ENCODE measurements around the gene MINK1. TPM values are rescaled to one million over a fixed set of nuclear protein-coding genes. Genes with fewer than 3 reads are reported as not detected.

The MINK1 gene
- total RNA-seq, 2 donors from 2014 or later = 188 to 263 TPM

DNA sequence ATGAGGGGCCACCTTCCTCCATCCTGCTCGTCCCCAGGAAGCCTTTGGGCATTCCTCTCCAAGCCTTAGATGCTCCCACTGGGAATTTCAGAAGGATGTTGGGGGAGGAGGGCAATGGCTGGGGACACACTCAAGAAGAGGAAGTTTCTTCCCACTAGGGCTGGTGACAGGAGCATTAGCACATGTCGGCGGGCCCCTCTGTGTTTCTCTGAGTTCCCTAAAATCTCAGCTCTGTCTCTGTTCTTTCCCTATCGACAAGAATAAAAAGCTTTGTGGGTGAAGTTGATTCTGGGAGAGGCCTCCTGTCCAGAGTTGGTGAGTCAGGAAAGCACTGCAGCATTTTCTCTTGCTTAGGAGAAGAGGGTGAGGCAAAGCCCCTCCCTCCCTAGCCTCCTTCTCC is 46.5 kb downstream of the MINK1 start:
- Mint-ChIP-seq H3K36me3 (ENCODE audit: low read depth) (peaks cover 3% of the 10 kb centered on the region), H3K4me3 (no peak overlapping the region), H3K27ac (peak overlapping the region; percentile 67), H3K27me3 (no peaks in the 10 kb centered on the region), H3K4me1 (peaks cover 4% of the 10 kb centered on the region)
- H3K9me3 ChIP-seq (ENCODE audit: control insufficient read depth, low read length, poor library complexity, severe bottlenecking) = no peaks in the 10 kb centered on the region
- ATAC-seq = no peak
- no peak for DNase-seq

DNA sequence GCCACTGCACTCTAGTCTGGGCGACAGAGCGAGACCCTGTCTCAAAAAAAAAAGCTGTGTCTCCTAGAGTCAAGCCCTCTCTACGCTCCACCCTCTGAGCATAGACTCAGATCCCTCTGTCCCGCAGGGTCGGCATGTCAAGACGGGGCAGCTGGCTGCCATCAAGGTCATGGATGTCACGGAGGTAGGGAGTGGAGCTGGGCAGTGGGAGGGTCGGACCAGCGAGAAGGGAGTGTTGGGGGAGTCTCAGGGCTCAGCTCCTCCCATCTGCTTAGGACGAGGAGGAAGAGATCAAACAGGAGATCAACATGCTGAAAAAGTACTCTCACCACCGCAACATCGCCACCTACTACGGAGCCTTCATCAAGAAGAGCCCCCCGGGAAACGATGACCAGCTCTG is 47.7 kb downstream of the MINK1 start:
- peaks cover 3% of the 10 kb centered on the region for H3K36me3 Mint-ChIP-seq (ENCODE audit: low read depth)
- H3K27ac Mint-ChIP-seq = no peak overlapping the region
- no peak for DNase-seq

DNA sequence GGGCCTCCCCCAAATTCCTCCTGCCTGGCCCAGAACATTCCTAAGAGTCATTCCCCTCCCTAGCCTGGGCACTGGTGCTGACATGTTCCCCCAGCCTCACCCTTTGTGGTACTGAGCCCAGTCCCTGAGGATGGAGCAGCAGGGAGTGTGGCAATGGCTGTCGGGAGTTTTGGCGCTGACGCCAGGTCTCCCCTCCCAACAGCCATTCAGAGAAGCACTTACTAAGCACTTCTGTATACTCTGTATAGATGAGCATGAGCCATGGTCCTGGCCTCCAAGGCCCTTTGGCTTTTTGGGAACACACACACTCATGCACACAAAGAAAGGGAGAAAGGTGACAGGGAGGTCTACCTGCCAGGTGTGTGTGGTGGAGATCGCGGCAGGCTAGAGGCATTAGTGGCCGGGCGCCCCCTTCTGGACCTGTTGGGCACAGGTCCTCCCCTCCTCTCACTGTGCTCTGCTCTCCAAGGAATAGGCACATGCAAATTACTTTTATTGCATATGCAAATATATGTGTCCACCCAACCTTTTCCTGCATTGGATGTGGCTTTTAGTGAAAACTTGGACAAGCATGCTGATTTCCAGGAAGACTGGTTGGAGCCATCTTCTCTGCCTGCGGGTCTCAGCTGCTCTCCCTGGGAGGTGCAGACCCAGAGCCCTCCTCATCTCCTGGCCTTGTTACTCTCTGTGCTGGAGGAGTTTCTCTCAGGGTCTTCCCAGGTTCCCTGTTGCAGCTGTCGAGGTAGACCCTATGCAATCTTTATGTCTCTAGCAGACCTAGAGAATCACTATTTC is 48.8 kb downstream of the MINK1 start:
- DNase-seq = peak; percentile 40 to 59 (median 47)
- no peaks in the 10 kb centered on the region for H3K9me3 ChIP-seq (ENCODE audit: control insufficient read depth, low read length, poor library complexity, severe bottlenecking)
- Mint-ChIP-seq H3K27ac (no peak overlapping the region), H3K4me1 (peaks cover 4% of the 10 kb centered on the region), H3K36me3 (ENCODE audit: low read depth) (peaks cover 5% of the 10 kb centered on the region), H3K27me3 (no peaks in the 10 kb centered on the region), H3K4me3 (no peak overlapping the region)
- peak; percentile 94 for ATAC-seq

More for the DNA sequence above, 47.7 kb downstream of the MINK1 start:
- H3K9me3 ChIP-seq (ENCODE audit: control insufficient read depth, low read length, poor library complexity, severe bottlenecking) = no peaks in the 10 kb centered on the region
- Mint-ChIP-seq H3K4me1 (peaks cover 4% of the 10 kb centered on the region), H3K27me3 (no peaks in the 10 kb centered on the region), H3K4me3 (no peak overlapping the region)
- no peak for ATAC-seq

DNA sequence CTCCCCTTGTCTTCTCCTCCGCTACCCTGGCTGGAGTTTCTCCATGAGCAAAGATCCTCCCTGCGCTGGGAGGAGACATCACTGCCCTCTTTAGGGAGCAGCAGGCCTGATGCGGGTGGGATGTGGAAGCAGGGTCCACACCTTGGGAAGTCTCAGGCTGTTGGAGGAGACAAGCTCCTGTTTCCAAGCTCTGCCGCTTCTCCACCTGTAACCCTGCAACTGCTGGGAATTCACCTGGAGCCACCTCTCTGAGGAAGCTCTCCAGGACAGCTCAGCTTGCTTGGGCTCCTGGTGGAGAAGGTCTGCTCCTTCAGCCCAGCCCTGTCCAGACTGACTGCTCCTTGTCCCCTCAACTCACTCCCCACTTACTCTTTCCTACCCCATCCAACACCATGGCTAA is 51.3 kb downstream of the MINK1 start:
- peaks cover 6% of the 10 kb centered on the region for H3K36me3 Mint-ChIP-seq (ENCODE audit: low read depth)
- no peak overlapping the region for H3K4me3 Mint-ChIP-seq
- no peak overlapping the region for H3K27ac Mint-ChIP-seq
- H3K9me3 ChIP-seq (ENCODE audit: control insufficient read depth, low read length, poor library complexity, severe bottlenecking) = no peaks in the 10 kb centered on the region
- H3K27me3 Mint-ChIP-seq = no peaks in the 10 kb centered on the region
- H3K4me1 Mint-ChIP-seq = peaks cover 3% of the 10 kb centered on the region
- ATAC-seq (no peak), DNase-seq (no peak)

DNA sequence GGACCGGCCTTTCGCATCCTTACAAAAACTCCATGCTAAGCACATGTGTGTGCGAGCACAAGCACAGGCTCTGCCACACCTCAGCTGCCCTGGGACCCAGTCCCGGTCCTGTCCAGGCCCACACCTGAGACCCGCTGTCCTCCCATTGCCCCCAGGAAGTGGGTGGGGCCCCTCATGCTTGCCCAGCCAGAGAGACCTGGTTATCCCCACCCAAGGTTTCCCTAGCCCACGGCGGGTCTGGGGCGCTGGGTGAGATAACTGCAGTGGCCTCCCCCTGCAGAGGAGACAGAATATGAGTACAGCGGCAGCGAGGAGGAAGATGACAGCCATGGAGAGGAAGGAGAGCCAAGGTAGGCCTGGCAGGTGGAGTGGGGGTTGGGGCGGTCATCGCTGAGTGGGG is 53.7 kb downstream of the MINK1 start:
- Mint-ChIP-seq H3K27ac (peak overlapping the region; percentile 37), H3K4me3 (no peak overlapping the region), H3K36me3 (ENCODE audit: low read depth) (peaks cover 6% of the 10 kb centered on the region), H3K27me3 (no peaks in the 10 kb centered on the region), H3K4me1 (peaks cover 3% of the 10 kb centered on the region)
- ATAC-seq (no peak), DNase-seq (no peak)
- H3K9me3 ChIP-seq (ENCODE audit: control insufficient read depth, low read length, poor library complexity, severe bottlenecking) = no peaks in the 10 kb centered on the region

DNA sequence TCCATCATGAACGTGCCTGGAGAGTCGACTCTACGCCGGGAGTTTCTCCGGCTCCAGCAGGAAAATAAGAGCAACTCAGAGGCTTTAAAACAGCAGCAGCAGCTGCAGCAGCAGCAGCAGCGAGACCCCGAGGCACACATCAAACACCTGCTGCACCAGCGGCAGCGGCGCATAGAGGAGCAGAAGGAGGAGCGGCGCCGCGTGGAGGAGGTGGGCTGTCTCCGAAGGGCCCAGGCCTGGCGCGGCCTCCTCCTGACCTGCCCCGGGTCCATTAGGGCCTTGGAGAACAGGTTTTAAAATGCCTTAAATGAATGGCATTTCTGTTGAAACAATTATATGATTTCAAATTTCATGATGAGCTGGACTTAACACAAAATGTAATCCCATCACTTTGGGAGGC is 54.4 kb downstream of the MINK1 start:
- Mint-ChIP-seq H3K27me3 (no peaks in the 10 kb centered on the region), H3K36me3 (ENCODE audit: low read depth) (peaks cover 6% of the 10 kb centered on the region), H3K4me3 (no peak overlapping the region), H3K27ac (no peak overlapping the region), H3K4me1 (peaks cover 3% of the 10 kb centered on the region)
- DNase-seq (no peak), ATAC-seq (no peak)
- no peaks in the 10 kb centered on the region for H3K9me3 ChIP-seq (ENCODE audit: control insufficient read depth, low read length, poor library complexity, severe bottlenecking)

DNA sequence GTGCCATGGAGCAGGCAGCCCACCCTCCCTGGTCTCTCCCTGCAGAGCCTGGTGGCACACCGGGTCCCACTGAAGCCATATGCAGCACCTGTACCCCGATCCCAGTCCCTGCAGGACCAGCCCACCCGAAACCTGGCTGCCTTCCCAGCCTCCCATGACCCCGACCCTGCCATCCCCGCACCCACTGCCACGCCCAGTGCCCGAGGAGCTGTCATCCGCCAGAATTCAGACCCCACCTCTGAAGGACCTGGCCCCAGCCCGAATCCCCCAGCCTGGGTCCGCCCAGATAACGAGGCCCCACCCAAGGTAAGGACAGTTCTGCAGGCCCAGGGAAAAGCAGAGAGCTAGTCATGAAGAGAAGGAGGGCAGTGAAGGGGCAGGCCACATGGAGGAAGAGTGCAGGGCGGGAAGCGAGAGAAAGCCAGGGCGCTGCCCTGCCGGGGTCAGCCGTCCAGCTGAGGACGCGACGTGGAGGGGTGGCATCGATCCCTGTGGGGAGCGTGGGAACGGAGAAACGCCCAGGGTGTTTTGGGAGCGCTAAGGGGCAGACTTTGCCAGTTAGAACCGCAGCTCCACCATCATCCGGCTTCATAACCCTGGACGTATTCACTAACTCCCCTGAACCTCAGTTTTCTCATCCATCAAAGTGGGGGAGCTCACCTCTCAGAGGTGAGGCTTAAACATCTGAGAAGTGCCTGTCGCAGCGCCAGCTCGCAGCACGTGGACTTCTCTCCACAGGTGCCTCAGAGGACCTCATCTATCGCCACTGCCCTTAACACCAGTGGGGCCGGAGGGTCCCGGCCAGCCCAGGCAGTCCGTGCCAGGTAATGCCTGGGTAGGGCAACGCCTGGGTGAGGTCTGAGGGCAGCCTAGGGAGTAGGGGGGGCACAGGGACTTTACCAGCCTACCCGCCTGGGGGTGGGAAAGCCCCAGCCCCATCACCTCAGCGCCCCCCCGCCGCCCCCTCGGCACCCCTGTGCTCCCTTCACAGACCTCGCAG is 58.6 kb downstream of the MINK1 start:
- Mint-ChIP-seq H3K27ac (no peak overlapping the region), H3K36me3 (ENCODE audit: low read depth) (peaks cover 6% of the 10 kb centered on the region), H3K4me3 (no peak overlapping the region), H3K4me1 (peaks cover 3% of the 10 kb centered on the region), H3K27me3 (no peaks in the 10 kb centered on the region)
- no peak for ATAC-seq
- no peak for DNase-seq
- H3K9me3 ChIP-seq (ENCODE audit: control insufficient read depth, low read length, poor library complexity, severe bottlenecking) = no peaks in the 10 kb centered on the region

DNA sequence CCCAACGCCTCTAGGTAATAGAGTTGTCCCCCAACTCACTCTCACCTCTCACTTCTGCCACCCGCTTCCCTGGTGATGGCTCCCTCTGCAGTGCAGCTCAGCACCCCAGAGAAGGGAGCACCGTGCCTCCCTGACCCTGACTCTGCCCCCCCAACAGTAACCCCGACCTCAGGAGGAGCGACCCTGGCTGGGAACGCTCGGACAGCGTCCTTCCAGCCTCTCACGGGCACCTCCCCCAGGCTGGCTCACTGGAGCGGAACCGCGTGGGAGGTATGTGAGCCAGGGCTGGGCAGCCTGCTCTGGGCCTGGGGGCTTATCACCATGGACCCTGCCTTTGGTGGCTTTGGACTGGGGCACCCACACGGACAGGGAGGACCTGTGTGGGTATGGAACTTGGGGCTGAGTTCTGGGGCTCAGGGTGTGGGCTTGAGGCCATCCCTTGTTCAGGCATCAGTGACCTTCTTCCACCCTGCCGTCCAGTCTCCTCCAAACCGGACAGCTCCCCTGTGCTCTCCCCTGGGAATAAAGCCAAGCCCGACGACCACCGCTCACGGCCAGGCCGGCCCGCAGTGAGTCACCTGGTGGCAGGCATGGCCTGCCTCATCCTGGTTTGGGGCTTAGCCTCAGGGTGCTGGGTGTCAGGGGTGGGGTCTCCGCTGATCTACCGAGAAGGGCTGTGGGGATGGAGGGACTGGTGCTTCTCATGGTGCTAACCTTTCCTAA is 59.5 kb downstream of the MINK1 start:
- no peaks in the 10 kb centered on the region for H3K27me3 Mint-ChIP-seq
- H3K4me3 Mint-ChIP-seq = no peak overlapping the region
- no peak overlapping the region for H3K27ac Mint-ChIP-seq
- peaks cover 3% of the 10 kb centered on the region for H3K4me1 Mint-ChIP-seq
- ATAC-seq = no peak
- H3K36me3 Mint-ChIP-seq (ENCODE audit: low read depth) = peaks cover 2% of the 10 kb centered on the region
- H3K9me3 ChIP-seq (ENCODE audit: control insufficient read depth, low read length, poor library complexity, severe bottlenecking) = no peaks in the 10 kb centered on the region
- no peak for DNase-seq

DNA sequence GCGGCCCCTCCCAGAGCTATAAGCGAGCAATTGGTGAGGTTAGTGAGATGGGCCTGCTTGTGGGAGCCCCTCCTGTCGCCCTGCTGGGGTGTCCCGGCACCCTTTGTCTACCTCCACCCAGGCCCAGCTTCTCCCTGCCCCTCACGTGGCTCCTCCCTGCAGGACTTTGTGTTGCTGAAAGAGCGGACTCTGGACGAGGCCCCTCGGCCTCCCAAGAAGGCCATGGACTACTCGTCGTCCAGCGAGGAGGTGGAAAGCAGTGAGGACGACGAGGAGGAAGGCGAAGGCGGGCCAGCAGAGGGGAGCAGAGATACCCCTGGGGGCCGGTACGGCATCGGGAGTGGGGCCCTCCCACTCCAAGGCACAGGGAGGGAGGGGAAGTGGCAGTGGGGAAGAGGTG is 60.1 kb downstream of the MINK1 start:
- no peak for ATAC-seq
- Mint-ChIP-seq H3K27ac (no peak overlapping the region), H3K4me3 (no peak overlapping the region), H3K4me1 (peaks cover 5% of the 10 kb centered on the region), H3K36me3 (ENCODE audit: low read depth) (peaks cover 2% of the 10 kb centered on the region), H3K27me3 (no peaks in the 10 kb centered on the region)
- H3K9me3 ChIP-seq (ENCODE audit: control insufficient read depth, low read length, poor library complexity, severe bottlenecking) = no peaks in the 10 kb centered on the region
- no peak for DNase-seq

DNA sequence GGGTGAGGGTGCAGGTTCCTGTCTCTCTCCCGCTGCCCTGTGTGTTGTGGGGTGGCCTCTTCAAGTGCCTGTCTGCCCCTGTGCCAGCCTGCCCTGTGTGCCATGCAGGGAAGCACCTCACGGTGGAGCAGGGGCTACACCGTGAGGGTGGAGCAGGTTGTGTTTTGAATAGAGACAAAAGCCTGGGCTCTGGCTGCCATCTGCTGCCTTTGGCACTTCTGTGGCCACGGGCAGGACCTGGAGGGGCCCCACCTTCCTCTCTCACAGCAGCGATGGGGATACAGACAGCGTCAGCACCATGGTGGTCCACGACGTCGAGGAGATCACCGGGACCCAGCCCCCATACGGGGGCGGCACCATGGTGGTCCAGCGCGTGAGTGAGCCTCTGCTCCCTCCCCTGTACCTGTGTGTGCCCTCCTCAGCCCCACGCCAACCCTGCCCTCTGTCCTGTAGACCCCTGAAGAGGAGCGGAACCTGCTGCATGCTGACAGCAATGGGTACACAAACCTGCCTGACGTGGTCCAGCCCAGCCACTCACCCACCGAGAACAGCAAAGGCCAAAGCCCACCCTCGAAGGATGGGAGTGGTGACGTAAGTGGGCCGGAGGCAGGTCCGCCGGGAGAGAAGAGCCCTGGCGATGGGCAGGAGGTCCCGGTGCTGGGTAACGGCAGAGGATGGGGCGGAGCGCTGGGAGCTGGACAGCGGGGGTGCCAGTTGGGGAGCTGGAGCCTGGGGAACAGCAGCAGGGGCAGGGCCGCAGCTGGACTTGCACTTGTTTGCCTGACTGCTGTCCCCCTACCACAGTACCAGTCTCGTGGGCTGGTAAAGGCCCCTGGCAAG is 60.8 kb downstream of the MINK1 start:
- no peak for ATAC-seq
- H3K36me3 Mint-ChIP-seq (ENCODE audit: low read depth) = peaks cover 2% of the 10 kb centered on the region
- DNase-seq = no peak
- H3K27me3 Mint-ChIP-seq = no peaks in the 10 kb centered on the region
- no peaks in the 10 kb centered on the region for H3K9me3 ChIP-seq (ENCODE audit: control insufficient read depth, low read length, poor library complexity, severe bottlenecking)
- H3K4me1 Mint-ChIP-seq = peaks cover 8% of the 10 kb centered on the region
- no peak overlapping the region for H3K4me3 Mint-ChIP-seq
- H3K27ac Mint-ChIP-seq = no peak overlapping the region

DNA sequence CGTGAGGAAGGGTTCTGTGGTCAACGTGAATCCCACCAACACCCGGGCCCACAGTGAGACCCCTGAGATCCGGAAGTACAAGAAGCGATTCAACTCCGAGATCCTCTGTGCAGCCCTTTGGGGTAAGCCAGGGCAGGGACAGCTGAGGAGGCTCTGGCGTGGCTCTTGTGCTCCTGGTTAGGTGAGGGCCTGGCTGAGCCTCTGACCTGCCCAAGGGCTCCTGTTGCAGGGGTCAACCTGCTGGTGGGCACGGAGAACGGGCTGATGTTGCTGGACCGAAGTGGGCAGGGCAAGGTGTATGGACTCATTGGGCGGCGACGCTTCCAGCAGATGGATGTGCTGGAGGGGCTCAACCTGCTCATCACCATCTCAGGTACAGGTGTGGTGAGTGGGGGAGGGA is 62.0 kb downstream of the MINK1 start:
- no peaks in the 10 kb centered on the region for H3K9me3 ChIP-seq (ENCODE audit: control insufficient read depth, low read length, poor library complexity, severe bottlenecking)
- peaks cover 10% of the 10 kb centered on the region for H3K4me1 Mint-ChIP-seq
- H3K27ac Mint-ChIP-seq = no peak overlapping the region
- no peak for ATAC-seq
- H3K4me3 Mint-ChIP-seq = no peak overlapping the region
- no peak for DNase-seq
- no peaks in the 10 kb centered on the region for H3K27me3 Mint-ChIP-seq
- H3K36me3 Mint-ChIP-seq (ENCODE audit: low read depth) = no peaks in the 10 kb centered on the region

DNA sequence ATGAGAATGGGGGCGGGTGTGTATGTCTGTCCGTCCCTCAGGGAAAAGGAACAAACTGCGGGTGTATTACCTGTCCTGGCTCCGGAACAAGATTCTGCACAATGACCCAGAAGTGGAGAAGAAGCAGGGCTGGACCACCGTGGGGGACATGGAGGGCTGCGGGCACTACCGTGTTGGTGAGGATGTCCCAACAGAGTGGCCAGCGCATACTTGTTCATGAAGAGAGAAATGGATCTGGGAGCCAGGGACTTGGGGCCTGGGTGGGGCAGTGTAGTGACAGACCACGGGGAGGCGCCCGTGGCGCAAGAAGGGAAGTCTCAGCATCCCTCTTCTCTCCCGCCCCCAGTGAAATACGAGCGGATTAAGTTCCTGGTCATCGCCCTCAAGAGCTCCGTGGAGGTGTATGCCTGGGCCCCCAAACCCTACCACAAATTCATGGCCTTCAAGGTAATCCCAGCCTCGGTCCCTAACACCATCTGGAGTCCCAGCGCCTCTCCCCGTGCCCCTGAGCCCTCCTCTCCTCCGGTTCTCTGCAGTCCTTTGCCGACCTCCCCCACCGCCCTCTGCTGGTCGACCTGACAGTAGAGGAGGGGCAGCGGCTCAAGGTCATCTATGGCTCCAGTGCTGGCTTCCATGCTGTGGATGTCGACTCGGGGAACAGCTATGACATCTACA is 62.7 kb downstream of the MINK1 start:
- H3K27ac Mint-ChIP-seq = no peak overlapping the region
- peaks cover 12% of the 10 kb centered on the region for H3K4me1 Mint-ChIP-seq
- H3K27me3 Mint-ChIP-seq = no peaks in the 10 kb centered on the region
- ATAC-seq (no peak), DNase-seq (no peak)
- H3K9me3 ChIP-seq (ENCODE audit: control insufficient read depth, low read length, poor library complexity, severe bottlenecking) = no peaks in the 10 kb centered on the region
- H3K36me3 Mint-ChIP-seq (ENCODE audit: low read depth) = no peaks in the 10 kb centered on the region
- no peak overlapping the region for H3K4me3 Mint-ChIP-seq

Measured in T-helper 17 cell (primary cell).